GM19467 (cell line): Measurements from ENCODE around the gene BABAM2.

Experiments
- ATAC-seq: cut with Tn5 transposase; IDR thresholded peaks from one replicate; pipeline ENCODE4 v1.9.1; 2021; ENCODE audit warnings: mild to moderate bottlenecking, moderate library complexity; ENCODE audit not compliant: unreplicated experiment

The BABAM2 gene

GRCh38 chr2:28350196-28350595 is 459.7 kb downstream of the BABAM2 start:
- no peak for ATAC-seq

GRCh38 chr2:28350791-28351285 is 460.3 kb downstream of the BABAM2 start:
- ATAC-seq = no peak

DNA sequence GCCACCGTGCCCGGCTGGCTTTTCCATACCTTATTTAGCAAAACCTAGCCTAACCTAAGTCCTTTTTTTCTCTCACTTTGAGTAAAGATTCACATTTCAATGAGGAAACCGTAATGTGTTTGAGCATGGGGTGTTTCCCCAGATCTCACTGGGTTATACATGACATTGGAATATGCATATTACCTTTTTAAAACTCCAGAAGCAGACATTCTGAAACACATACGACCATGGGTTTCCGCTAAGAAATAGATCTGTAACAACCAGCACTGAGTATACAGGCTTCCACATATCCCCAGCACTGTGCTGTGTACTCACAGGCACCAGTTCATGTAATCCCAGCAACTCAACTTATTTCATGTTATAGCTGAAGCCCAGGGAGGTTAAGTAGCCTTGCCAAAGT is 461.1 kb downstream of the BABAM2 start:
- ATAC-seq = no peak

DNA sequence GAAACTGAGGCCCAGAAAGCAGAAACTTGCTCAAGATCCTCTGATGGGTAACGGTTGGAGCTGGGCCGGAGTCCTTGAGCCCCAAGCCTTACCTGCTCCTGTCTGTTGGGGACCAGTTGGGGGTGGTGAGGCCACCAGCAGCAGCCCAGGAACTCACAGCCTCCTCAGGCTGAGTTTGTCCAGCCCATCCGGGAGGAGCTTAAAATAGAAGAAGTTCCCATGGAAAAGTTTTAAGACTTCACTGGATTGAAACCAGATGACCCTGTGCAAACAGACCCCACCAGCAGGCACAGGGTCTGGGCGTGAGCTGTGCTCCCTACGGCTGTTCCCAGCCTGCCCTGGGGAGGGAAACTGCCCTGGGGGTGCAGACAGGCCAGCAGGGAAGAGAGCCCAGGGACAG is 461.6 kb downstream of the BABAM2 start:
- ATAC-seq = no peak

GRCh38 chr2:28352610-28353195 is 462.2 kb downstream of the BABAM2 start:
- no peak for ATAC-seq

- ATAC-seq = no peak
Measured at GRCh38 chr2:28354920-28355520, 464.5 kb downstream of the BABAM2 start.

DNA sequence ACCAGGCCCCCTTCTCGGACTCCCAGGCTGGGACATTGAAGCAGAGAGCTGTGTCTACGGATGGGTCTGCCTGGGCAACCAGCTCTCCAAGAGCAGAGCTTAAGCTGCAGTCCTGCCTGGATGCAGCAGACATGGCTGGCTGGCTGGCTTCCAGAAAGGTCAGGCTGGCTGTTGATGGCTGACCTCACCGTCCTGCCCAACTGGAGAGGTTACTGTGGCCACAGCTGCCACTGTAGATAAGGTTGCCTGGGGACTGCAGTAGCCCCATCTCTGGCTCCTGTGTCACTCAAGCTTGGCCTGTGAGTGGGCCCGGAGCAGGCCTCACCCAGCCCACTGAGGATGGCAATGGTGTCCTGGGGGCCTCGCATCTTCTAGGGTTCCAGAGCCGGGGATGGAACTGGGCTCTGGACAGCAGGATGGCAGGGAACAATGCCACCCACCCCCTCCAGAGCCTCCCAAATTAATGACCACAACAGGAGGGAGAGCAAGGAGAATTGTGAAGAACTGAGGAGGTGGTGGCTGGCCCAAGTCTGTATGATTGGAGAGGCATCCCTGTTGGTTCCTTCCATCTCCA is 465.1 kb downstream of the BABAM2 start:
- ATAC-seq = no peak

GRCh38 chr2:28356095-28356911 is 465.8 kb downstream of the BABAM2 start:
- ATAC-seq = no peak

DNA sequence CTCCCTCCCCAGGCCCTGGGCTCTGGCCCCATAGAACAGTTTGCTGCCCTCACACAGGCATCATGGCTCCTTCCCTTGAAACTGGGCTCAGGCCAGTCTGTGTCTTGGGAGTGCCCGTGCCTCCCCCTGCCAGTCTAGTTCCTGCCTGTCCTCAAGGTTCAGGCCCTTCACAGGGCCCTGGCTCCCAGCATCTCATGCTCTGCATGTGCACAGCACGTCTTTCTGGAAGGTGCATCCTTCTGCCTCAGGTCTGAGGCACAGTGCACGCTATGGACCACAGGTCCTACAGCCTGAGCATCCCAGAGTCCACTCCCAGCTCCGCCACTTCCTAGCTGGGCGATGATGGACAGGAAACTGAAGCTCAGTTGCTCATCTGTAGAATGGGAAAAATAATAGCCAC is 466.5 kb downstream of the BABAM2 start:
- no peak for ATAC-seq

DNA sequence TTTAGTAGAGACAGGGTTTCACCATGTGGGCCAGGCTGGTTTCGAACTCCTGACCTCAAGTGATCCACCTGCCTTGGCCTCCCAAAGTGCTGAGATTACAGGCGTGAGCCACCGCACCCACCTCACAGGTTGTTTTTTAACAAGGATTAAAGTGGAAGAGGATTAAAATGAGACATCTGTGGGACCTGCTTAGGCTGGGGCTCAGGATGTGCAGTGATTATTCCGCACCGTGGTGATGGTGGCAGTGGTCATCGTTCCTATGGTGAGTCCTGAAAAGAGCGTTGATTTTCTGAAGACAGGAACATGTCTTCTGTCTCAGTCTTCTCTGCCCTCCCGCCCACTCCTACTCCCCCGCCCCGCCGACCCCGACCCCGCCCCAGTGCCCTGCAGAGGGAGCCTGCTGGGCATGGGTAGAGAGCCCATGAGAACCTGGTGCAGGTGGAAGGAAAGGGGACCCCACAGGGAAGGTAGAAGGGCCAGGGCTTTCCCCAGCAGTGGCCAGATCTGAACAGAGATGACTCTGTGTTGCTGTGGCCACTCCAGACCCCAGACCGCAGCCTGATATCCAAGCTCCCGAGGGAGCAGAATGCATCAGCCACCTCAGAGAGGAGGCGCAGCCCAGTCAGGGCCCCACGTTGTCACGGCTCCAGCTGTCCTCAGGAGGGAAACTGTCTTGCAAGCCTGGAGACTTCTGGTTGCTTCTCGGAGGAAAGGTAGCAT is 467.6 kb downstream of the BABAM2 start:
- ATAC-seq = no peak

DNA sequence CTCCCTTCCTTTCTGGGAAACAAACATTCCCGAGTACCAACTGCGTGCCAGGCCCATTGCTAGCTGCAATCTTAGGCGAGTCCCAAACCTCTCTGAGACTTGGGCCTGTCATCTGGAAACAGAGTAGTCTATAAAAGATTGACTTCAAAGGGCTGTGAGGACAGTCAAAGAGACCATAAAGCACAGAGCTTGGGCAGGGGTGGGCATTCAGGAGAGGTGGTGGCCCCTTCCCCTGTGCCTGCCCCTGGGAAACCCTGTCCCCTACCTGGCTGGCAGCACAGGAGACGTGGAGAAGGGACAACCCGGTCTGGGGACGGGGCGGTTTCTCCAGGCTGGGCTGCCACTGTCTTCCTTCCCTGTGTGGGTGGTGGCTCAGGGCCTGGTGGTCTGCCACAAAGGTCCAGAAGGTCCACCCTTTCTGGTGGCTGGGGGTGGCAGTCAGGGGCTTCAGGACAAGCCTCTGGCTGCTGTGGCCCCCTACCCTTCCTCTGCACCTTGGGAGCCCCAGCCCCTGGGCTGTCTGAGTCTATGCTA is 468.2 kb downstream of the BABAM2 start:
- ATAC-seq = no peak

DNA sequence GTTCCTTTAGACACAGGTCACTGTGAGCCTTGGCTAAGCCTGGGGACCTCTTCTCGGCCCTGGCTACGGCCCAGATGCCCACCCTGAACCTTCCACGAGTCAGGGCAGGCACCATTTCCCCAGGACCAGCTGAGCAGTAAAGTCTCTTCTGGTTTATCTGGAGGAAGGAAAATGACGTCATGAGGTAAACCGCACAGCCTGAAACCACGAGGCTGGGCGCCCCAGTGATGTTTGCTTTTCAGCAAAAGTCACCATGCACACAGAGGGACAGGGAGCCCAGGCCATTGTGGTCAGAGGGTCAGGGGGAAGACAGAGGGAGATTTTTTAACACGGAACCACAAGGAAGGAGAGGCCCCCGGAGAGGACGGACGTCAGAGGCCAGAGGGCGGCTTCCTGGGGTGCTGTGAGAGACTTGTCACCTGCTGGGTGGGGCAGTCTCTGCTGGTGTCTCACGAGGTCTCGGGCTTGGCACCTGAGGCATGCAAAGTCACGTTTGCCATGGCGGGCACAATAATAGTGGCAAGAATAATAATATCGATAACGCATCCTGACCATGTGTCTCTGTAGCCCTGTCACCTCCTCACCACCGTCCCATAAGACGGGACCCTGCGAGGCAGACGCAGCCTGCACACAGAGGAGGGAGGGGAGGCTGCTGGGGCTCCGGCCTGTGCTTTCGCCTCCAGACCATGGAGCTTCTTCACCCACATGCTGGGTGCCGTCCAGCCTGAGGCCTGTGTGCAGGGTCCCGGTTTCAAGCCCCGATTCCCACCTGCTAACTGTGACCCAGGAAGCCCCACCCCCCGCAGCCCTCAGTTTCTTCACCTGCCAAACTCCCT is 468.9 kb downstream of the BABAM2 start:
- ATAC-seq = peak; percentile 67

GRCh38 chr2:28360058-28360717 is 469.7 kb downstream of the BABAM2 start:
- ATAC-seq = no peak

DNA sequence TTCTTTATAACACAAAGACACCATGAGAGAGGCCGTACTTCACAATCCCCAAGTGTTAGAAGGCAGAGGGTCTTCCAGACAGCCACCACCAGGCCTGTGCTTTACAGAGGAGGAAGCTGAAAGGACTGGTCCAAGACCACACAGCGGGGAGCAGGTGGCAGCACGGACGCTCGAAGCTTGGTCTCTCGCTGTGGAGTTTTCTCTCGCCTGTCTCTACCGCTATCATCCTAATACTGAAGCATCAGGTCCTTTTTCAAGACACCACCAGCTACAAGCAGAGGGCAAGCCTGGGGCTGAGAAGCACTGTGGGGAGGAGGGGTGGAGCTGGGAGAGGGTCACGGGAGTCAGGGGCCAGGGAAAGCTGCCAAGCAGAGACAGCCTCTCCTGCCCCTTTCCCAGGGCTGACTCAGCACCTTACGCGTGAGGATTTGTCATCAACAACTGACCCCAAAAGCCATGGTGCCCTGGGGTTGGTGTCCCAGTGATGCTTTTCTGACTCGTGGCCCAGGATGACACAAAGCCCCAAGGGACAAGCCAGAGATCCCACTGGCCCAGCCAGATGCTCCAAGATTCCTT is 470.3 kb downstream of the BABAM2 start:
- no peak for ATAC-seq

- no peak for ATAC-seq
Measured at GRCh38 chr2:28361991-28362710, 471.6 kb downstream of the BABAM2 start.

- no peak for ATAC-seq
Measured at GRCh38 chr2:28362991-28363521, 472.5 kb downstream of the BABAM2 start.

GRCh38 chr2:28363686-28364280 is 473.3 kb downstream of the BABAM2 start:
- ATAC-seq = no peak

DNA sequence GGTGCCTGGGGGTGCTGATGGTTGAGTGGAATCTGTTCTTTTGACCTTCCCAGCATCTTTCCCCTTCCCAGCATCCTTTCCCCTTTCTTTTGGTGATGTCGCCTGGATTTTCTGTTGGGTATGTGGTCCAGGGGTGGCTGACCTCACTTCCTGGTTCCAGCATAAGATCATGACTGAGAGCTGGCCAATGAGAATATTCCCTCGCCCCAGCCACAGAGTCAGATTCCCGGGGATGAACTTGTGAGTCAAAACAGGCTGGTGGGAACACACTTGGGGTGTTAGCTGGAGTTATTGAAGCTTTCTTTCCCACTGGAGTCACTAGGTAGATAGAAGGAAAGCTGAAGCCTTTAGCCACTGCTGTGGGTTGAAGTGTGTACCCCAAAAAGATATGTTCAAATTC is 474.1 kb downstream of the BABAM2 start:
- ATAC-seq = no peak
